Panc1 (cell line): ENCODE results near the gene ZDHHC20.

Experiments
- CTCF ChIP-seq: fragments of 450-650 bp; IDR thresholded peaks from 2 replicates; pipeline ENCODE4 v1.5.1; 2017; ENCODE audit warnings: mild to moderate bottlenecking
- POLR2AphosphoS5 ChIP-seq: IDR thresholded peaks from 2 replicates; pipeline ENCODE4 v1.6.1; 2012; ENCODE audit warnings: mild to moderate bottlenecking, low read depth, low read length, moderate library complexity

- TF ChIP-seq POLR2AphosphoS5 (no peak), CTCF (no peak)
These were observed 42.6 kb upstream of the ZDHHC20 start for GRCh38 chr13:21501686-21502085.
